Lung (tissue), 12 donors: ENCODE data around the gene KIDINS220. TPM values are rescaled to one million over a fixed set of nuclear protein-coding genes. Genes with fewer than 3 reads are reported as not detected.
A peak's percentile ranks its signal among the peaks of the same experiment; 100 is the strongest.

Experiments used
- ATAC-seq: fragments of 200-7000 bp; cut with Tn5 transposase; one replicate; pipeline ENCODE4 v1.9.1; 2020; ENCODE audit warnings: moderate number of reproducible peaks; ENCODE audit not compliant: insufficient read depth, low FRiP score
- DNase-seq, 3 donors: peaks; one replicate each; pipeline ENCODE4 v3.0.0-alpha.2; 2013 to 2017
- H3K27ac ChIP-seq, 2 donors: one replicate each; pipeline ENCODE4 v1.5.1; 2013; ENCODE audit warnings: mild to moderate bottlenecking in 2 of 2, moderate library complexity in 2 of 2, control low read depth in 1 of 2, inconsistent platforms in 1 of 2, low read depth in 1 of 2, low read length in 1 of 2
- H3K27me3 ChIP-seq, 3 donors: one replicate each; pipeline ENCODE4 v1.5.1; 2013; ENCODE audit warnings: low read length in 2 of 3; ENCODE audit not compliant: control insufficient read depth in 3 of 3, insufficient read depth in 3 of 3
- H3K36me3 ChIP-seq, 4 donors: one replicate each; pipeline ENCODE4 v1.5.1; 2013; ENCODE audit warnings: low read length in 4 of 4, mild to moderate bottlenecking in 1 of 4, moderate library complexity in 1 of 4; ENCODE audit not compliant: control insufficient read depth in 4 of 4, insufficient read depth in 4 of 4
- H3K4me1 ChIP-seq, 5 donors: one replicate each; pipeline ENCODE4 v1.5.1; 2013; ENCODE audit warnings: low read length in 5 of 5, mild to moderate bottlenecking in 2 of 5, moderate library complexity in 1 of 5; ENCODE audit not compliant: control insufficient read depth in 5 of 5, insufficient read depth in 5 of 5
- H3K4me3 ChIP-seq: one replicate; pipeline ENCODE4 v1.5.1; 2013; ENCODE audit warnings: mild to moderate bottlenecking, control low read depth, moderate library complexity
- H3K9ac ChIP-seq, 2 donors: one replicate each; pipeline ENCODE4 v1.5.1; 2013; ENCODE audit warnings: low read length in 2 of 2, control low read depth in 1 of 2; ENCODE audit not compliant: insufficient read depth in 1 of 2
- H3K9me3 ChIP-seq, 4 donors: one replicate each; pipeline ENCODE4 v1.5.1; 2013; ENCODE audit warnings: low read length in 3 of 4, mild to moderate bottlenecking in 1 of 4, moderate library complexity in 1 of 4; ENCODE audit not compliant: control insufficient read depth in 4 of 4, insufficient read depth in 3 of 4
- WGBS, 2 donors: extraction: QIAGEN DNeasy Blood & Tissue Kit; methylation state at CpG; one replicate each; pipeline ENCODE4 v1.1.7; 2013; 5-methylcytosine and 5-hydroxymethylcytosine counted together
- polyA plus RNA-seq, 2 donors: library from polyadenylated mRNA; stranded (reverse); fragments of 200-250 nt; gene quantifications; one replicate each; pipeline ENCODE4 v1.2.1, GENCODE V29; 2013
- total RNA-seq, 2 donors: library from RNA; depleted of rRNA in 1 of 2; stranded (reverse); fragments of >200 nt in 1 of 2; gene quantifications; one replicate each; pipeline ENCODE4 v1.2.1, GENCODE V29; 2014 to 2021
- TF ChIP-seq, protein P1 (sequence below): IDR thresholded peaks from 2 replicates; pipeline ENCODE4 v1.5.1; 2012; ENCODE audit warnings: mild to moderate bottlenecking; ENCODE audit errors: control extremely low read depth, extremely low read depth
- donor health status: control.
- donor health status: control.
- donor health status: Bipolar disorder and iron deficiency.
- donor health status: healthy.
- donor health status: DM: yes; HTN: yes; CAD: no.

KIDINS220 gene
- total and polyA plus RNA-seq, 4 donors: 16.2 to 211 (median 36.4) TPM

DNA sequence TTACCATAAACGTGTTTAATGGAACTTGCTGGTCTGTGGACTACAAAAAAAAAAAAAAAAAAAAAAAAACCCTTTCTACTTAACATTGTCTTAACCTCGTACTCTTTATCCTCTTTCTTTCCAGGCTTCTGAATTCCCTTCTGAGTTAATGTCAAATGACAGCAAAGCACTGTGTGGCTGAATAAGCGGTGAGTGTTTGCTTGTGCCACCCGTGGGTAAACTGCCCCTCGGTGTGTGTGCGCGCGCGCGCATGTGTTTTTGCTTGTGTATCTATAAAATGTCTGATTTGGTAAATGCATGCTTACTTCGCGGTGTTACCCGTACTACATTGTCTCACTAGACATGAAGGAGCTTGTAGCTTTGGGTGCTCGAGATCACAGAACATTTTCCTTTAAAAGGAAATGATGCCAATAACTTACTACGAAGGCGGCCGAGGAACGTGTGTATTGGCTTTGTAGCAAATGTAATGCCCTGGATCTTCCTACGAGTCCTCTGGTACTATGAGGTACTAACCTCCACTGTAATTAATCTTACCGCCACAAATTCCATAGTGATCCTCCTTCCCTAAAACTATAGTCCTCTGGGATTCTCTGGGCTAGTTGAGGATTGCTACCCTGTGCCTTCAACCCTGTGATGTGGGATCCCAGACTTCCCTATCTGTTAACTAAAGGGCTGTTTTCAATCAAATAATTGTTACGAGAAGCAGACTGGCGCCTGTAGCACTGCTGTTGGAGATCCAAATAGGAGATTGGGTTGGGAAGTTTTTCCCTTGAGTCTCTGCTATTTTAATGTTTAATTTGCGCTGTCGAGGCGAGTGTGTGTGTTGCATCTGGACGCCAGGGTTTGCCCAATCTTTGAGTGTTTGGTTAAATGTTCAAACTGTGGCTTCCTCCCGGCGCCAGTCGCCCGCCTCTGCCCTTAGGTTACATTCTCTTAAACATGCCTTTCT is 154.4 kb downstream of the KIDINS220 start:
- DNase-seq (peak; percentile 65 to 88 (median 84)), ATAC-seq (no peak)
- Histone ChIP-seq H3K27me3 (no peaks in the 10 kb centered on the region), H3K4me3 (peak overlapping the region; percentile 67), H3K4me1 (peaks cover 0 to 24% (median 15%) of the 10 kb centered on the region in 5 donors), H3K9me3 (no peaks in the 10 kb centered on the region), H3K27ac (peak overlapping the region; percentile 76 to 91), H3K9ac (peak overlapping the region; percentile 81 to 94), H3K36me3 (peaks cover 0 to 20% (median 1%) of the 10 kb centered on the region in 4 donors)
- TF ChIP-seq, protein P1, sequence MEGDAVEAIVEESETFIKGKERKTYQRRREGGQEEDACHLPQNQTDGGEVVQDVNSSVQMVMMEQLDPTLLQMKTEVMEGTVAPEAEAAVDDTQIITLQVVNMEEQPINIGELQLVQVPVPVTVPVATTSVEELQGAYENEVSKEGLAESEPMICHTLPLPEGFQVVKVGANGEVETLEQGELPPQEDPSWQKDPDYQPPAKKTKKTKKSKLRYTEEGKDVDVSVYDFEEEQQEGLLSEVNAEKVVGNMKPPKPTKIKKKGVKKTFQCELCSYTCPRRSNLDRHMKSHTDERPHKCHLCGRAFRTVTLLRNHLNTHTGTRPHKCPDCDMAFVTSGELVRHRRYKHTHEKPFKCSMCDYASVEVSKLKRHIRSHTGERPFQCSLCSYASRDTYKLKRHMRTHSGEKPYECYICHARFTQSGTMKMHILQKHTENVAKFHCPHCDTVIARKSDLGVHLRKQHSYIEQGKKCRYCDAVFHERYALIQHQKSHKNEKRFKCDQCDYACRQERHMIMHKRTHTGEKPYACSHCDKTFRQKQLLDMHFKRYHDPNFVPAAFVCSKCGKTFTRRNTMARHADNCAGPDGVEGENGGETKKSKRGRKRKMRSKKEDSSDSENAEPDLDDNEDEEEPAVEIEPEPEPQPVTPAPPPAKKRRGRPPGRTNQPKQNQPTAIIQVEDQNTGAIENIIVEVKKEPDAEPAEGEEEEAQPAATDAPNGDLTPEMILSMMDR: no peak
- 0 to 1% methylated on average over 30 of the region's 30 CpGs for WGBS, 2 donors

DNA sequence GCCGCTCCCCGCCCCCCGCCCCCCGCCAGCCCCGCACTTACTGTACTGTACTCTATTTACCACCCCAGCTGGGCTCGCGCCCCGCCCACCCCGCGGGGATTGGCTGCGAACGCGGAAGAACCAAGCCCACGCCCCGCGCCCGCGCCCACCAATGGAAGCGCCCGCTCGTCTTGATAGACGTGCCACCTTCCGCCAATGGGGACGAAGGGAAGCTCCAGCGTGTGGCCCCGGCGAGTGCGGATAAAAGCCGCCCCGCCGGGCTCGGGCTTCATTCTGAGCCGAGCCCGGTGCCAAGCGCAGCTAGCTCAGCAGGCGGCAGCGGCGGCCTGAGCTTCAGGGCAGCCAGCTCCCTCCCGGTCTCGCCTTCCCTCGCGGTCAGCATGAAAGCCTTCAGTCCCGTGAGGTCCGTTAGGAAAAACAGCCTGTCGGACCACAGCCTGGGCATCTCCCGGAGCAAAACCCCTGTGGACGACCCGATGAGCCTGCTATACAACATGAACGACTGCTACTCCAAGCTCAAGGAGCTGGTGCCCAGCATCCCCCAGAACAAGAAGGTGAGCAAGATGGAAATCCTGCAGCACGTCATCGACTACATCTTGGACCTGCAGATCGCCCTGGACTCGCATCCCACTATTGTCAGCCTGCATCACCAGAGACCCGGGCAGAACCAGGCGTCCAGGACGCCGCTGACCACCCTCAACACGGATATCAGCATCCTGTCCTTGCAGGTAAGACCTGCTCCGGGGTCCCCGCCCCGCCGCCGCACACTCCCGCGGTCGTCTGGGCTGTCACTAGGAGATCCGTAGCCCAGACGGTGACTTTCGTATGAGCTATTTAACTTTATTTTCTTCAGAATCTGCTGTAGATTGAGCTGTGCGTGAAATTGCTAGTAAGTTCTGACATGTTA is 155.4 kb downstream of the KIDINS220 start, which contains the start of gene ID2:
Gene ID2 (plus strand): TSS at position 271 of the 907 bp plus-strand sequence. CDS start 110 bp downstream, at position 381.
- Histone ChIP-seq H3K27ac (peak within 1 kb of the TSS; percentile 91 to 94), H3K9me3 (no peaks in the 10 kb centered on the region), H3K4me3 (peak within 1 kb of the TSS; percentile 79), H3K4me1 (peaks cover 0 to 30% (median 17%) of the 10 kb centered on the region in 5 donors), H3K9ac (peak within 1 kb of the TSS; percentile 81 to 94), H3K27me3 (no peaks in the 10 kb centered on the region), H3K36me3 (peaks cover 0 to 20% (median 1%) of the 10 kb centered on the region in 4 donors)
- WGBS, 2 donors: 1% methylated on average over 65 to 67 of the region's 70 CpGs
- TF ChIP-seq, protein P1: no peak
- ATAC-seq: peak; percentile 79
- DNase-seq: peak; percentile 100

DNA sequence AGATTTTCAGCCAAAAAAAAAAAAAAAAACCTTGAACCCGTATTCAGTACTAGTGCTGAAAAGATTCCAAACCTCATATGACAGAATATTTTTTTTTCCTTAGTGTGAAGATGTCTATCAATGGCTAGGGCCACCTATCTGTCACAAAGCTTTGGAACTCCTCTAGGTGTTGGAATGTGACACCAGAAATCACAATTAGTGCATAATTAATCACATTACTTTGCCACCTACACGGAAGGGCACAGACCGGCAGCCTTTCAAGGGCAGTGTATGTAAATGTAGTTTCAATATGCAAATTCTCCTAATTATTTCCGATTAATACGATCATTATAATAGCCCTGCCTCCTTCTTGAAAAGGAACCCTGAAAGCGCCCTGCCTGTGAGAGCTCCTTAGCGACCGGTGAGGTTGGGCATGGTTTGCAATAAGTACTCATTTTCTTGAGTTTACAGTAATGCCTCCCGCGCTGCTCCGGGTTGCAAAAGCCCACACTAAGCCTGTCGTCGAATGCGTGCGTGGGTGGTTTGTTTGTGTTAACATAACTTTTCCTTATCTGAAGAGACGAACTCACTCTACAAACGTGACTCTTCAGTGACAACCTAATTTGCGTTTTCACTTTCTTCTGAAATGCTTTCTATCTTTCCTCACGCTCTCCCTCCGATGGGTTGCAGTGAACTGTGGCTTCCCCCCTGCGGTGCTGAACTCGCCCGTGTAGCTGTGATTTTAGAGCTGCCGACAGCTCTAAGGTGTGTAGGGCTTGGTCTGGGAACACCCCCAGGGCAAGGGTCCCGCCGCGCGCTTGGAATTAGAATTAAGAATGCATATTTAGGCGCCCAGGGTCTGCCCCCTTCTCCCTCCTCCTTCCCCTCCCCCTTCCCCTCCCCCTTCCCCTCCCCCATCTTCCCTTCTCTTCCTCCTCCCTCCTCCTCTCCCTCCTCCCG is 156.3 kb downstream of the KIDINS220 start:
- H3K27ac ChIP-seq: peak overlapping the region; percentile 63 to 94
- TF ChIP-seq, protein P1: no peak
- peaks cover 0 to 35% (median 17%) of the 10 kb centered on the region in 5 donors for H3K4me1 ChIP-seq
- H3K36me3 ChIP-seq: peaks cover 0 to 20% (median 1%) of the 10 kb centered on the region in 4 donors
- ATAC-seq (no peak), DNase-seq (peak; percentile 69 to 86 (median 83))
- peak overlapping the region in 1 of 2 donors; percentile 73 for H3K9ac ChIP-seq
- peak overlapping the region; percentile 41 for H3K4me3 ChIP-seq
- WGBS, 2 donors: 1 to 3% methylated on average over 29 of the region's 30 CpGs
- no peaks in the 10 kb centered on the region for H3K9me3 ChIP-seq
- no peaks in the 10 kb centered on the region for H3K27me3 ChIP-seq
